ENCODE results near the gene KLF4. TPM values are rescaled to one million over a fixed set of nuclear protein-coding genes. Genes with fewer than 3 reads are reported as not detected.
"Not testable (repeated sequence)": the region's sequence is repeated elsewhere in the genome, so short reads cannot be mapped to it uniquely, and the experiment has no call there.

The KLF4 gene
- 2.9 TPM for total RNA-seq

GRCh38 chr9:107489687-107490605 lies at the start of gene KLF4:
Gene KLF4 (minus strand): TSS chr9:107489769. CDS start chr9:107489172, 597 bp downstream.
- ATAC-seq: peak; percentile 81
- peak; percentile 82 for DNase-seq (ENCODE audit: low spot score)

DNA sequence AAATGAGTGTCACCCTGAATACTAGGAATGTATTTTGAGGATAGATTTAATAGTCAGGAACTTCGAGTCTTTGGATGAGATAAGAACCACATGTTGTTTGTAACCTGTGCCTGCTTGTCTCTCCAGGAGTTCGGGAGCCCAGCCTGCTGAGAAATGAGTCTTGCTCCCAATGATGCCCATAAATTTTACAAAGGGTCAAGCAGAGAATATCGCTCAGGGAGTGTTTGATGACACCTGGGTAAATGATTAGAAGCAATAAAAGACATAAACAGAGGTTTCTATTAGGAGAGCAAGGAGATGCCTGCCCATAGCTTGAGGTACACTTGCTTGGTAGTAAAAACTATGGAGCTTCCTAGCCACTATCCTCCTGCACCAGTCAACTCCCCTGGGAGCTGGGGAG lies 46.9 kb upstream of the KLF4 start:
- no peak for DNase-seq (ENCODE audit: low spot score)
- ATAC-seq: no peak

DNA sequence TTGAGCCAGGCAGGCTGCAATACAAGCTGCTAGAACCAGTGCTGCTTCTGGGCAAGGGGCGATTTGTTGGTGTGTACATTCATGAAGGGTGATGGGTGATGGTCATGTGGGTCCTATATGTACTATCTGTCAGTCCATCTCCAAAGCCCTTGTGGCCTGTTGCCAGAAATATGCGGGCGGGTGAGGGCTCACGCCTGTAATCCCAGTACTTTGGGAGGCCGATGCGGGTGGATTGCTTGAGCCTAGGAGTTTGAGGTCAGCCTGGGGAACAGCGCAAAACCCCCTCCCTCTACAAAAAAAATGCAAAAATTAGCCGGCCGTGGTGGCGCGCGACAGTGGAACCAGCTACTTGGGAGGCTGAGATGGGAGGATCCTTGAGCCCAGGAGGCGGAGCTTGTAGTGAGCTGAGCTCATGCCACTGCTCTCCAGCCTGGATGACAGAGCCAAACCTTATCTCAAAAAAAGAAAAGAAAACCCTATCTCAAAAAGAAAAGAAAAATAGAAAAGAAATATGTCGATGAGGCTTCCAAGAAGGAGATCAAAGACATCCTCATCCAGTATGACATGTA lies 45.0 kb upstream of the KLF4 start:
- no peak for DNase-seq (ENCODE audit: low spot score)
- ATAC-seq: no peak

DNA sequence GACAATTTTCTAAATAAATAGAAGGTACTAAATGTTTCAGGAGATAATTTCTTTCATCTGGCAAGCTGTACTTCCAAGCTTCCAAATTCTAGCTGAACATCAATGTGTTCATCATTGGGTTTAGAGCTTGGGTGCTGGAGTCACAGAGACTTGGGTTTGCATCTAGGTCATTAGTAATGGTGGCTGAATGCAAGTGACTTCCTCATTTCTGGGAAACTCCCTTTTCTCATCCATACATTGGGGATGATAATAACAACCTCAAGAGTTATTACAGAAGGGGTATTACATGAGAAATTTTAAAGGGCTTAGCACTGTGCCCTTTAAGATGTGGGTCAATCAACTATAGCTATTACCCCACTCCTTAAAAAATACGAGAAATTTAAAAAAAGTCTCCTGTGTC lies 41.1 kb upstream of the KLF4 start:
- DNase-seq (ENCODE audit: low spot score) (no peak), ATAC-seq (no peak)

DNA sequence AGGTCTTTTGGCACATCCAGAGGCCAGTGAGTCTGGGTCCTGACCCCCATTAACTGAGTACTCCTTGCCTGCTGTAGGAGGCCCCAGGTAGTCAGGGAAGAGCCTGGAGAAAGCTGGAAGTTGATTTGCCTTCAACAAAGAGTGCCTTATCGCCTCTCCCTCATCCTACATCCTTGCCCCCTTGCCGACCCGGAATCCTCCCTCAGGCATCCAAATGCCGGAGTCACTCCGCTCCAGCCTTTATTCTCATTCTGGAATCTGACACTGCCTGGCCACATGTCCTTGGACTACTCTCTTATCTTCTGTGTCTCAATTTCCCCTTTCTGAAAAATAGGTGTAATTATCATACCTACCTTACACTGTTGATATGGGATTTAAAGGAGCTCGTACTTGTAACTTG lies 39.1 kb upstream of the KLF4 start:
- DNase-seq (ENCODE audit: low spot score) (no peak), ATAC-seq (no peak)

DNA sequence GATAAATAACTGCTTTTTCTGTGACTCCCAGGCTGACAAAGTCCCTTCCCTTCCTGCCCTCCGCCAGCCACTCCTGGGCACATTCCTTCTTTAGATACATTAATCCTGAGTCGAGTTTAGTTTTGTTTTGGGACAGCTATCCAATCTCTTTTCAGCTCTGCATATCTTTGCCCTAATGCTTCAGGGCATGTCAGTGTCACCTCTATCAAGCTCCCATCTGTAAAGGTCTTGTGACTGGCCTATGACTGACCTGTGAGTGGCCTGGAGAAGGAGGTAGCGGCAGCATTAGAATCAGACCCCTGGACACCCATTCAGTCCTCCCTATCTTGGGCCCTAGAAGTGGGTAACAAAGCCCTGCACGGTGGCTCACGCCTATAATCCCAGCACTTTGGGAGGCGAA lies 34.0 kb upstream of the KLF4 start:
- DNase-seq (ENCODE audit: low spot score): no peak
- ATAC-seq: no peak

DNA sequence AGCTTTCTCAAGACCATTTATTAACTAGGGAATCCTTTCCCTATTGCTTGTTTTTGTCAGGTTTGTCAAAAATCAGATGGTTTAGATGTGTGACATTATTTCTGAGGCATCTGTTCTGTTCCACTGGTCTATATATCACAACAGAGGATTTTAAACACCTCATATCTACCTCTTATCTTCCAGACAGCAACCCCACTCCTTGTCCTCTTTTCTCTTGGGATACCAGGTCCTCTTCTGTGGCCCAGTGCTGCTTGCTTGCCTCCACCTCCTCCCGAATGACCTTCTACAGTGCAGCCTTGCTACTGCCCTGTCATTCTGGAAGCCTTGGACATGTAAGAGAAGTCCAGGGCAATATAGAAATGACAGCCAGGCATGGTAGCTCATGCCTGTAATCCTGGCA lies 30.6 kb upstream of the KLF4 start:
- DNase-seq (ENCODE audit: low spot score) (no peak), ATAC-seq (no peak)

DNA sequence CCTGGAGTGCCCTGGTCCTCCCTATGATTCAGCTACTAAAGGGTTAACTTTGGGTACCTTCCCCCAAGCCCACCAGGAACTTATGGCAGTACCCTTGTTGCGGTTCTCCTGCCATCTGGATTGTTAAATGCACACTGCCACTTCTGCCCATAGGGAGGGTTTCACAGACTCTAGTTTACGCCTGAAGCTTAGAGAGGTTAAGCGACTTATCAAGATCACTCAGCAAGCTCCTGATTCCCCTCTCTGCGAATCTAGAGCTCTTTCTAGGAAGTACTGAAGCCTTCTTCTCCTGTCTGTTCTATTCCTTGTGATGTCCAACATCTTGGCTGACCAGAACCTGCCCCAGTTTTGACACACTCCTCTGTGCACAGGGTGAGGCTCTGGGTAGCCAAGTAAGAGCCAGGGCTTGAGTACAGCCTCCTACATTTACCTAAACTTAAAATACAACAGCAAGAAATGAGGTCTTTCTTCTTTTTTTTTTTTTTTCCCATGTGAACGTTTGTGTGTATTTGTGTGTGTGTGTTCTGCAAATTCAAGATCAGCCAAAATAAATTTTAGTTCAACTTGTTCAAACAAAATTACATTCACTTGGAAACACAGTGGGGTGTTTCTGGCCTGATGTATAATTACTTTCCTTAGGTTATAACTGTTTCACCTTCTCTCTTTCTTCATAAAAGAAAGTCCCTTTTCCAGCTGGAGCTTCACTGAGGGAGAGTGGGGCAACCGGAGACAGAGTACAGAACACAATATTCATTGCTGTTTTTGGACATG lies 28.7 kb upstream of the KLF4 start:
- ATAC-seq (peak; percentile 62), DNase-seq (ENCODE audit: low spot score) (no peak)

DNA sequence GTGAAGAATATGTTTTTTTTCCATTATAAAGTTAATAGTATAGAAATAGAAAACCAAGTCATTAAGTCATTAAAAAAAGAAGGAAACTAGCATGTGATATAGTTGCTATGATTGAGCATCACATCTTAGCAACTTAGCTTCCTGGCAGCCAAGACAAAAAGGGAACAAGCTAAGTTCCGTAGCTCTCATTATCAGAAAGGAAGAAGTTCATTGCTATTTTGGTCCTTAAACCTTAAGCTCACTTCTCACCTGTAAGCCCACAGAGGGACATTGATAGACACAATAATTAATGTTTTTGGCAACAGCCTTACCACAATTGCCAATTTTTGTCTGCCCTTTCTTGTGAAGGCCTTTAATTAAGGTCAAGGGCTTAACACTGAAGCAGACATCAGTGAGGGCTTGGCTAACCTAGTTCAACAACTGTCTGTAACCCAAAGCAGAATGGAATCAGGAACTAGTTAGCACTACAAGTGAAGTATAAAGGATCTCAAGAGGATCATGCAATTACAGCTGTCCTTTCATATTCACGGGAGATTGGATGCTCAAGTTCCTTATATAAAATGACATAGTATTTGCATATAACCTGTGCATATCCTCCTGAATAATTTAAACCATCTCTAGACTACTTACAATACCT lies 24.0 kb upstream of the KLF4 start:
- DNase-seq (ENCODE audit: low spot score): no peak
- no peak for ATAC-seq

DNA sequence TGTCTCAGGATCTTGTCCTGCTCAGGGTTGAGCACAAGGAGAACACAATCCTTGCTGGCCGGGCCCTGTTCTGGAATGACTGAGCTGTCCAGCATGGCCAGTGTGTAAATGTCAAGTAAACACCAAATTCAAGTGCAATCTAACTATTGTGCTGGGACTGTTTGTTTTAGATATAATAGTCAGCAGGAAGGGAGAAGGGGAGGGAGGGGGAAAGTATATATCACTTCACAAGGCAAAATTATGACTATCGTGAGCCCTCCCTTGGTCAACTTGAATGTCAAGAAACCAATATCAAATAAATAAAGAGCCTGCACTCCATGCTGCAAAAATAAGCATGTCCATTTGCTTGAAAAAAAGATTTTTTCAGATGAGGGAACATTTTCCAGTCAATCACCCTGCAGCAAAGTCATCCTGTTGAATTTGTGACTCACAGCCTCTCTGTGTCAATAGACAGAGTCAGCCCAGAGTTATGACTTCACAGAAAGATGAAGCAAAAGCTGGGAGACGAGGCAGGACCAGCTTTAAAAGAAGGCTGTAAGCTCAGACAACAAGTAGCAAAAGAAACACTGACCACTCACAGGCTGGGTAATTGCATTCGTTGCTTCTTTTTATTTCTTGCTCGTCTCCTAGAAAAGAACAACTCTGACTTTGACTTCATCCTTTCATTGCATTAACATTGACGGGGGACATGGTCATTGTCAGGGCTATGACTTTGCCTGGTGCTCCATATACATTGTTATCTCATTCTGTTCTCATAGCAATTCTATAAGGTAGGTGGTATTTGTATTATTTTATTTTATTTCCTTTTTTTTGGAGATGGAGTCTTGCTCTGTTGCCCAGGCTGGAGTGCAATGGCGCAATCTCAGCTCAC lies 15.3 kb upstream of the KLF4 start:
- no peak for DNase-seq (ENCODE audit: low spot score)
- ATAC-seq: no peak

DNA sequence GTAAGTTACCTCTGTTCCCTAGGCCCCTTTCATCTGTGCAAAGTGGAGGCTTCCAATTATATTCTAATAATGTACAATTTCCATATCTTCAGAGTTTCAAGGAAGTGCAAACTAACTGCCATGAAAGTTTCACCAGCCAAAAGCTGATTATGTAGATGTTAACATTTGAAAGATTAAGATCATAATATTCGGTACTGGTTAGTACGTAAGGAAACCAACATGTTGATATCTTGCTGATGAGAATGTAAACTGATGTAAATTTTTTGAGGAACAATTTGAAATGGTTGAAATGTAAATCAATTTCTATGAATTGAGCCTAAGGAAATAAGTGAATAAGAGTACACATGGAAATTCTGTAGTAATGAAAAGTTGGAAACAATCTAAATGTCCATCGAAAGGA lies 12.9 kb upstream of the KLF4 start:
- DNase-seq (ENCODE audit: low spot score): no peak
- ATAC-seq: no peak

DNA sequence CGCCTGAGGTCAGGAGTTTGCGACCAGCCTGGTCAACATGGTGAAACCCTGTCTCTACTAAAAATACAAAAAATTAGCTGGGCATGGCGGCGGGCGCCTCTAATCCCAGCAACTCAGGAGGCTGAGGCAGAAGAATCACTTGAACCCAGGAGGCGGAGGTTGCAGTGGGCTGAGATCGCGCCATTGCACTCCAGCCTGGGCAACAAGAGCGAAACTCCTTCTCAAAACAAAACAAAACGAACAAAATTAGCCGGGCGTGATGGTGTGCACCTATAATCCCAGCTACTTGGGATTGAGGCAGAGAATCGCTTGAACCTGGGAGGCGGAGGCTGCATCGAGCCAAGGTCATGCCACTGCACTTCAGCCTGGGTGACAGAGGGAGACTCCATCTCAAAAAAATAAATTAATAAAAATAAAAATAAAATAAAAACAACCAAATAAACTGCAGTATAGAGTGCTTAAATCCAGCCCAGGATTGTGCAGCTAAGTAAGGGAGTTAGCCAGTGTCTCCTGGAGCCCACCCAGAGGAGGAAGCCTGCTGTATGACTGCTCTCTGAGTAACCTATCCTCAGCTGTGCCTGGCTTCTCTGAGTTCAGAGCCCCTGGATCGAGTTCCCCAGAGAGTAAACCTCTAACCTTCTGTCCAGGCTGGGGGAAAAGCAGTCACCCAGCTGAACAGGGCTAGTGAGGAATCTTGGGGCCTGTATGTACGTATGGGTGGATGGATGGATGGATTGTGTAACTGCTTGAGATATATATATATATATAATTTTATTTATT lies 11.0 kb upstream of the KLF4 start:
- not testable (repeated sequence) for ATAC-seq; DNase-seq (ENCODE audit: low spot score)

DNA sequence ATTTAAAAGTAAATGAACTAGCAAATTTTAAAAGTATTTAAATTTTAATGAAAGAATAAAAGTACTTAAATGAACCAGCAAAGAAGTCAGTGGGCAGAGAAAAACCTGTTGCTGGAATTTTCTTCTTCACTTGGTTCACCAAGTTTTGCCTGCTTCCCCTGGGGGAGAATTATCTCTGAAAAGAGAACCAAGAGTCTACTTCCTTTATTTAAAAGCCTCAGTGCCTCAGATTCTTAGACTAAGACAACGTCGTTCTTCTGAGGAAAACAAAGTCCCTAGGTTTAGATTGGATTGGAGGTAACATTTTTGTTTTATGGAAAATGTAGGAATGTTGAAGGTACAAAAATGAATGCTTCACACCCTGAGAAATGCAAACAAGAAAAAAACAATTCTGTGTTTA lies 7.4 kb upstream of the KLF4 start:
- no peak for DNase-seq (ENCODE audit: low spot score)
- no peak for ATAC-seq

DNA sequence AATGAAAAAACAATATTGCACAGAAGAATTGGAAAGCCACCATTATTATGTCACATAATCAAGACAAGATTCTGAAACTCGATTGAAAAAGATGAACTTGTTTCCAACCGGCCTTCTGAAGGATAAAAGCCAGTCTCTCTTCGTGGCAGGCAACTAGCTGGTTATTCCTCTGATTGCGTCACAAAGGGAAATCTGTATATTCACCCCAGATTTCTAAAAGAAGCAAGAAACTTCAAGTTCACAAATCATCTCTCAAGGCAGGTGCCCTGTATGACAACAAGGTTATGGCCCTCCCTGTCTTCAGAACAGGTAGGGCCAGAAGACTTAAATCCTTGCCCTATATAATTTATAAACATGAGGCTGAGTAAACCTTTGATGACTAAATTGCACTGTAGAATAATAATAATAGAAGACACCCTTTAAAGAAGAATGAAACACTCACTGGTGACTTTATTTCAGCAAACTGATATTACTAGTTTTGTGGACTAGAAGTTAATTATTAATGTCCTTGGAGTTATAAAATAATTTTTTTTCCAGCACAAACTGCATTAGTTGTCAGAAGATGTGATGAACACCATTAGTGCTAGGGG lies 2.9 kb upstream of the KLF4 start:
- no peak for DNase-seq (ENCODE audit: low spot score)
- ATAC-seq: no peak

- DNase-seq (ENCODE audit: low spot score) (no peak), ATAC-seq (no peak)
Measured at GRCh38 chr9:107491081-107492053, 1.8 kb upstream of the KLF4 start.

DNA sequence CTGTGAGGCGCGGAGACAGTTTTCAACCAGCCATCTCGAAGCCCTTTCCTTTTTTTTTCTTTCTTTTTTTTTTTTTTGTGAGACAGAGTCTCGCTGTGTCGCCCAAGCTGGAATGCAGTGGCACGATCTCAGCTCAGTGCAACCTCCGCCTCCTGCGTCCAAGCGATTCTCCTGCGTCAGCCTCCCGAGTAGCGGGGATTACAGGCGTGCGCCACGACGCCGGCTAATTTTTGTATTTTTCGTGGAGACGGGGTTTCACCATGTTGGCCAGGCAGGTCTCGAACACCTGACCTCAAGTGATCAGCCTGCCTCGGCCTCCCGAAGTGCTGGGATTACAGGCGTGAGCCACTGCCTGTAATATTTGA lies 1.0 kb upstream of the KLF4 start:
- DNase-seq (ENCODE audit: low spot score); ATAC-seq: not testable (repeated sequence)

GRCh38 chr9:107489144-107489673 lies 360 bp downstream of the KLF4 start:
- no peak for DNase-seq (ENCODE audit: low spot score)
- no peak for ATAC-seq
